ENCODE results near the gene ZNF281. TPM values are rescaled to one million over a fixed set of nuclear protein-coding genes. Genes with fewer than 3 reads are reported as not detected.

ZNF281 gene
- total and polyA plus RNA-seq, 8 donors: 1.7 to 24.5 (median 10.4) TPM

GRCh38 chr1:200411406-200412257, 1.8 kb upstream of the ZNF281 start:
- Histone ChIP-seq H3K4me1 (peaks cover 12 to 51% (median 46%) of the 10 kb centered on the region in 4 donors), H3K27me3 (no peaks in the 10 kb centered on the region), H3K27ac (no peak overlapping the region), H3K4me3 (no peak overlapping the region), H3K9me3 (no peaks in the 10 kb centered on the region), H3K36me3 (peaks cover 0 to 7% (median 2%) of the 10 kb centered on the region in 4 donors)
- WGBS, 5 donors: 48 to 57% (median 56%) methylated on average over 20 of the region's 20 CpGs
- intact Hi-C loops (cut with DNase I; ENCODE audit: low total_unique reads): no loop called here
- TF ChIP-seq POLR2A (IDR thresholded peaks at IDR 0.05): no peak
- TF ChIP-seq POLR2AphosphoS5 (IDR thresholded peaks at IDR 0.05): no peak
- no peak for TF ChIP-seq EP300 (IDR thresholded peaks at IDR 0.05)
- TF ChIP-seq CTCF (IDR thresholded peaks at IDR 0.05): no peak
- DNase-seq: peak in 1 of 2 donors; percentile 17

GRCh38 chr1:200410566-200410878, 686 bp upstream of the ZNF281 start:
- peaks cover 12 to 51% (median 43%) of the 10 kb centered on the region in 4 donors for H3K4me1 ChIP-seq
- intact Hi-C loops (cut with DNase I; ENCODE audit: low total_unique reads): no loop called here
- WGBS, 5 donors: 4 to 10% (median 6%) methylated on average over 8 of the region's 8 CpGs
- H3K36me3 ChIP-seq: peaks cover 0 to 7% (median 2%) of the 10 kb centered on the region in 4 donors
- H3K9me3 ChIP-seq: no peaks in the 10 kb centered on the region
- peak overlapping the region in 4 of 5 donors; percentile 86 to 92 (median 90) for H3K27ac ChIP-seq
- peak overlapping the region; percentile 78 to 99 (median 92) for H3K4me3 ChIP-seq
- DNase-seq: peak in 1 of 2 donors; percentile 73
- TF ChIP-seq EP300 (IDR thresholded peaks at IDR 0.05) (no peak), POLR2A (IDR thresholded peaks at IDR 0.05) (no peak), POLR2AphosphoS5 (IDR thresholded peaks at IDR 0.05) (no peak), CTCF (IDR thresholded peaks at IDR 0.05) (no peak)
- no peaks in the 10 kb centered on the region for H3K27me3 ChIP-seq

DNA sequence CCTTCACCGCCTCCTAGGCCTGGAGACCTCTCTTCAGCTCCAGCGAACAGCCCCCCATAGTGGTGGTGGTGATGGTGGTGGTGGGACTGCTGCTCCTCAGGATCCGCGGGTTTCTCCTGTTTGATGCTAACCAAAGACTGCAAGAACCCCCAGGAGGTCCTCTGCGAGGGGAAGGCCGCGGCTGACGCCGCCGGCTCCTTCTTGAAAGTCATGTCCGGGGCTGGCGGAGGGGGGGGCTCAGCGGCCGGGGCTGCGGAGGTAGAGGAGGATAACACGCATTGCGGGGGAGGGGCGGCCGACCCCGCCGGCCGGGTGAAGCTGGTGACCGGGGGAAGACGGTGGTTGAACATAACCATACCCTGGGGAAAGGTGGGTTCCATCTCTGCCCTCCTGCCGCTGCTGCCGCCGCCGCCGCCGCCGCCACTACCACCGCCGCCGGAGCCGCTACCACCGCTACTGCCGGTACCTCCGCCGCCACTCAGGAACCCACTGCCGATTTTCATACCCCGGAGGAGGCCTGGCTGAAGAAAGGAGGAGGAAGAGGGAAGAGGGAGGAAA, 554 bp downstream of the ZNF281 start:
- no peaks in the 10 kb centered on the region for H3K27me3 ChIP-seq
- peaks cover 12 to 61% (median 49%) of the 10 kb centered on the region in 4 donors for H3K4me1 ChIP-seq
- intact Hi-C loops (cut with DNase I; ENCODE audit: low total_unique reads): no loop called here

More for the DNA sequence above, 554 bp downstream of the ZNF281 start:
- peak; percentile 36 to 66 for DNase-seq
- Histone ChIP-seq H3K27ac (peak overlapping the region; percentile 86 to 94 (median 90)), H3K36me3 (peaks cover 0 to 13% (median 6%) of the 10 kb centered on the region in 4 donors), H3K9me3 (no peaks in the 10 kb centered on the region), H3K4me3 (peak overlapping the region; percentile 78 to 99 (median 92))
- 1 to 4% (median 2%) methylated on average over 23 to 41 of the region's 41 CpGs for WGBS, 5 donors
- TF ChIP-seq POLR2A (IDR thresholded peaks at IDR 0.05) (no peak), EP300 (IDR thresholded peaks at IDR 0.05) (no peak), CTCF (IDR thresholded peaks at IDR 0.05) (no peak), POLR2AphosphoS5 (IDR thresholded peaks at IDR 0.05) (no peak)
